Measurements from ENCODE around the gene HBM.
A peak's percentile ranks its signal among the peaks of the same experiment; 100 is the strongest.

The HBM gene

DNA sequence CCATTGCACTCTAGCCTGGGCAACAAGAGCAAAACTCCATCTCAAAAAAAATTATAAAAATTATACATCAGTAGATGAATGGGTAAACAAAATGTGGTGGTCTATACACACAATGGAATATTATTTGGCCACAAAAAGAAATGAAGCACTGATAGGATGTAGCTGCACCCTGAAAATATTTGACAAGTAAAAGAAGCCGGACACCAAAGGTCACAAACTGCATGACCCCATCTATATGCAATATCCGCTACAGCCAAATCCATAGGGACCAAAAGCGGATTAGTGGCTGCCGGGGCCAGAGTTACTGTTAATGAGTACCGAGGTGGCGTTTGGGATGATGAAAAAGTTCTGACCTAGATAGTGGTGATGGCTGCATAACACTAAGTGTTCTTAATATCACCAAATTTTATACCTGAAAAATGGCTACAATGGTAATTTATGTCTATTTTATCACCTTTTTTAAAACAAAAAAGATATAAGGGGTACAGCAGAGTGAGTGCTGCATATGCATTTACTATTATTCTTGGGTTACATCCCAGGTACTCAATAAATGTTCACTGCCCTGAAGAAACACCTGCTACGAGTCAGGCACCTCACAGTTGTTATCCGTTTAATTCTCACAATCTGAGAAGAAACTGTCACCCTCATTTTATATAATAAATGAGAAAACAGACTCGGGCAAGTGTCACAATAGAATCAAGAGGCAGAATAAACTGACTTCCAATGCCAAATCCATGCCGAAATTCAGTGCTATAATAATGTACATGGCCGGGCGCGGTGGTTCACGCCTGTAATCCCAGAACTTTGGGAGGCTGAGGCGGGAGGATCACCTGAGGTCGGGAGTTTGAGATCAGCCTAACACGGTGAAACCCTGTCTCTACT lies 13.7 kb downstream of the HBM start:
- Histone ChIP-seq H3K36me3 (no peaks in the 10 kb centered on the region), H3K4me3 (ENCODE audit: low read depth, low read length) (no peak overlapping the region), H3K9me3 (no peaks in the 10 kb centered on the region), H3K4me1 (peaks cover 7% of the 10 kb centered on the region), H3K27me3 (peaks cover 54% of the 10 kb centered on the region)
- TF ChIP-seq, protein P1, sequence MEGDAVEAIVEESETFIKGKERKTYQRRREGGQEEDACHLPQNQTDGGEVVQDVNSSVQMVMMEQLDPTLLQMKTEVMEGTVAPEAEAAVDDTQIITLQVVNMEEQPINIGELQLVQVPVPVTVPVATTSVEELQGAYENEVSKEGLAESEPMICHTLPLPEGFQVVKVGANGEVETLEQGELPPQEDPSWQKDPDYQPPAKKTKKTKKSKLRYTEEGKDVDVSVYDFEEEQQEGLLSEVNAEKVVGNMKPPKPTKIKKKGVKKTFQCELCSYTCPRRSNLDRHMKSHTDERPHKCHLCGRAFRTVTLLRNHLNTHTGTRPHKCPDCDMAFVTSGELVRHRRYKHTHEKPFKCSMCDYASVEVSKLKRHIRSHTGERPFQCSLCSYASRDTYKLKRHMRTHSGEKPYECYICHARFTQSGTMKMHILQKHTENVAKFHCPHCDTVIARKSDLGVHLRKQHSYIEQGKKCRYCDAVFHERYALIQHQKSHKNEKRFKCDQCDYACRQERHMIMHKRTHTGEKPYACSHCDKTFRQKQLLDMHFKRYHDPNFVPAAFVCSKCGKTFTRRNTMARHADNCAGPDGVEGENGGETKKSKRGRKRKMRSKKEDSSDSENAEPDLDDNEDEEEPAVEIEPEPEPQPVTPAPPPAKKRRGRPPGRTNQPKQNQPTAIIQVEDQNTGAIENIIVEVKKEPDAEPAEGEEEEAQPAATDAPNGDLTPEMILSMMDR (IDR thresholded peaks at IDR 0.05; ENCODE audit: low read depth, low read length): no peak
- no peak for DNase-seq

DNA sequence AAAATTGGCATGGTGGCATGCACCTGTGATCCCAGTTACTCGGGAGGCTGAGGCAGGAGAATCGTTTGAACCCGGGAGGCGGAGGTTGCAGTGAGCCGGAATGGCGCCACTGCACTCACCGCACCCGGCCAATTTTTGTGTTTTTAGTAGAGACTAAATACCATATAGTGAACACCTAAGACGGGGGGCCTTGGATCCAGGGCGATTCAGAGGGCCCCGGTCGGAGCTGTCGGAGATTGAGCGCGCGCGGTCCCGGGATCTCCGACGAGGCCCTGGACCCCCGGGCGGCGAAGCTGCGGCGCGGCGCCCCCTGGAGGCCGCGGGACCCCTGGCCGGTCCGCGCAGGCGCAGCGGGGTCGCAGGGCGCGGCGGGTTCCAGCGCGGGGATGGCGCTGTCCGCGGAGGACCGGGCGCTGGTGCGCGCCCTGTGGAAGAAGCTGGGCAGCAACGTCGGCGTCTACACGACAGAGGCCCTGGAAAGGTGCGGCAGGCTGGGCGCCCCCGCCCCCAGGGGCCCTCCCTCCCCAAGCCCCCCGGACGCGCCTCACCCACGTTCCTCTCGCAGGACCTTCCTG lies 14.4 kb downstream of the HBM start, which contains the start of gene HBQ1:
HBQ1 (plus strand) TSS at position 359 of the 575 bp plus-strand sequence; CDS start at position 387, 28 bp downstream.
- peak; percentile 80 for DNase-seq
- TF ChIP-seq, protein P1 (IDR thresholded peaks at IDR 0.05; ENCODE audit: low read depth, low read length): peak; percentile 21; the same call in 1 of the 2 replicates
- Histone ChIP-seq H3K36me3 (0 out of 2 replicates have a peak, but pooled peaks cover 1% of the 10 kb centered on the region), H3K4me3 (ENCODE audit: low read depth, low read length) (peak within 1 kb of the TSS; percentile 46), H3K27me3 (peaks cover 48% of the 10 kb centered on the region), H3K4me1 (peaks cover 7% of the 10 kb centered on the region), H3K9me3 (no peaks in the 10 kb centered on the region)

DNA sequence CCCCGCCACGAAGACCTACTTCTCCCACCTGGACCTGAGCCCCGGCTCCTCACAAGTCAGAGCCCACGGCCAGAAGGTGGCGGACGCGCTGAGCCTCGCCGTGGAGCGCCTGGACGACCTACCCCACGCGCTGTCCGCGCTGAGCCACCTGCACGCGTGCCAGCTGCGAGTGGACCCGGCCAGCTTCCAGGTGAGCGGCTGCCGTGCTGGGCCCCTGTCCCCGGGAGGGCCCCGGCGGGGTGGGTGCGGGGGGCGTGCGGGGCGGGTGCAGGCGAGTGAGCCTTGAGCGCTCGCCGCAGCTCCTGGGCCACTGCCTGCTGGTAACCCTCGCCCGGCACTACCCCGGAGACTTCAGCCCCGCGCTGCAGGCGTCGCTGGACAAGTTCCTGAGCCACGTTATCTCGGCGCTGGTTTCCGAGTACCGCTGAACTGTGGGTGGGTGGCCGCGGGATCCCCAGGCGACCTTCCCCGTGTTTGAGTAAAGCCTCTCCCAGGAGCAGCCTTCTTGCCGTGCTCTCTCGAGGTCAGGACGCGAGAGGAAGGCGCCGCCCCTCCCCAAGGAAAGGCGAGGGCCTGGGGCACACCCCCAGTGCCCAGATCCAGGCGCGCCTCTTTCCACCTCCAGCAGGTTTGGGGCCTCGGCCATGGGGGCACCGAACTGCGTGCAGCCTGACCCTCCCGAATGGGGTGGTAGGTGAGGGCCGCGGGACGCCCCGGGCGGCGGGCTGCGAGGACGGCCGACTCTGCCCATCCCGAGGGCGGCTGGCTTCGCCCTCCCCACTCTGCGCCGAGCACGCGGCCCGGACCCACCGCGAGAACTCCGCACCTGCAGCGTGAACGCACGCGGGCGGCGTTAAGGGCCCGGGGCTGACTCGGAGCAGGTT lies 15.1 kb downstream of the HBM start:
- Histone ChIP-seq H3K36me3 (peaks cover 4% of the 10 kb centered on the region; the same call in 1 of the 2 replicates), H3K9me3 (no peaks in the 10 kb centered on the region), H3K4me3 (ENCODE audit: low read depth, low read length) (peak overlapping the region; percentile 46), H3K27me3 (peaks cover 41% of the 10 kb centered on the region), H3K4me1 (peaks cover 7% of the 10 kb centered on the region)
- peak; percentile 89 for DNase-seq
- TF ChIP-seq, protein P1 (IDR thresholded peaks at IDR 0.05; ENCODE audit: low read depth, low read length): no peak

DNA sequence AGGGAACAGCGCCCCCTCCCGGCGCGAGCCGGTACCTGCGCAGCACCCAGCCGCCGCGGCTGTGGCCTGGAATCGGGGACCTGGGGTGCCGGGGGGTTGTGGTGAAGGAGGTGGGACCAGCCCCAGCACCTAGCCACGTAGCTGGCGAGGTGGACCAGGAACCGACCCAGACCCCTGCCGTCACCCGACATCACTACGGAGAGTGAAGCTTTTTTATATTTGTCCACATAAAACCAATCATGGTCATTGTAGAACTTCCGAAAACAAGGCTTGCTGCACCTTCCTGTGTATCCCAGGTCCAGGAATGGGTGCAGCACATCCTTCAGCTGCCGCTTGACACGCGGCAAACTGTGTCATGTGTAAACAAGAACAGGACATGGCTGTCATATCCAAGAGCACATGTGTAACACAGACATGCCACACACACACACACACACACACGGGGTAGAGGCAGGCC lies 15.8 kb downstream of the HBM start:
- TF ChIP-seq, protein P1 (IDR thresholded peaks at IDR 0.05; ENCODE audit: low read depth, low read length): peak; percentile 87
- Histone ChIP-seq H3K4me3 (ENCODE audit: low read depth, low read length) (no peak overlapping the region), H3K4me1 (peaks cover 7% of the 10 kb centered on the region), H3K9me3 (no peaks in the 10 kb centered on the region), H3K27me3 (peaks cover 41% of the 10 kb centered on the region), H3K36me3 (peaks cover 4% of the 10 kb centered on the region; the same call in 1 of the 2 replicates)
- no peak for DNase-seq

DNA sequence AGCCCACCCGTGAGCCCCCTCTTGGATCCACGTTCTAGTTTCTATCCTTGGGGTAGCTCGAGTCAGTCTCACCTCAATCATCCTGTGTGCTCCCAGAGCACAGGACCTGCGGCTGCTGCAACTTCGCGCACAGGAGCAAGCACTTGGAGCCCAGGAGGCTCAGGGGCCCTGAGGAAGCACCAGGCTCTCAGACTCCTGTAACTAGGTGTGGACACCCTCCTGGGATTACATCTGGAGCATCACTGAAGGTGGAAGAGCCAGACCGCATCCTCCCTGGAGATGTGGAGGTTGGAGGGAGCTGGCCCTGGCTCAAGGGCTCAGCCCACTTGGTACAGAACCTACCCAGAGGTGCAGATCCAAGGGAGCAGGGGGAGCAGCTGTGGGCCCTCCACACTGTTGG lies 17.2 kb downstream of the HBM start:
- H3K4me1 ChIP-seq: peaks cover 7% of the 10 kb centered on the region
- DNase-seq: no peak
- peaks cover 12% of the 10 kb centered on the region for H3K36me3 ChIP-seq
- H3K9me3 ChIP-seq: no peaks in the 10 kb centered on the region
- peaks cover 30% of the 10 kb centered on the region for H3K27me3 ChIP-seq
- no peak overlapping the region for H3K4me3 ChIP-seq (ENCODE audit: low read depth, low read length)
- TF ChIP-seq, protein P1 (IDR thresholded peaks at IDR 0.05; ENCODE audit: low read depth, low read length): no peak
